ENCODE data around the gene MECR.

DNA sequence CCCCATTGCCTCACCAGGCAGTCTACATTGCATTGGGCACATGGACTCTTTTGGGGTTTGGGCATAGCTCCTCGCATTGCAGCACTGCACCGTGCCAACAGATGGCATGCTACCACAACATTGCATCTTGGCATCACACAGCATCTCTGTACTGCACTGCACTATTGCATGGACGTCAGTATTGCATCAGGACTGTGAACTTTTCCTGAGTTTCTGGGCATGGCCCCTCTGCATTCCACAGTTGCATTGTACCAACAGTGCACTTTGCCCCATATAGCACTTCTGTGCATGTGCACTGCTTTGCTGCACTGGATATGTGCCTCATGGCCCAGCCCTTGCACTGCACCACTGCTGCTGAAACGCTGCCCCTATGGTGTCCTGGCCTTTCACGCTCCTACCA lies 15.1 kb upstream of the MECR start:
- TF ChIP-seq, protein P1, sequence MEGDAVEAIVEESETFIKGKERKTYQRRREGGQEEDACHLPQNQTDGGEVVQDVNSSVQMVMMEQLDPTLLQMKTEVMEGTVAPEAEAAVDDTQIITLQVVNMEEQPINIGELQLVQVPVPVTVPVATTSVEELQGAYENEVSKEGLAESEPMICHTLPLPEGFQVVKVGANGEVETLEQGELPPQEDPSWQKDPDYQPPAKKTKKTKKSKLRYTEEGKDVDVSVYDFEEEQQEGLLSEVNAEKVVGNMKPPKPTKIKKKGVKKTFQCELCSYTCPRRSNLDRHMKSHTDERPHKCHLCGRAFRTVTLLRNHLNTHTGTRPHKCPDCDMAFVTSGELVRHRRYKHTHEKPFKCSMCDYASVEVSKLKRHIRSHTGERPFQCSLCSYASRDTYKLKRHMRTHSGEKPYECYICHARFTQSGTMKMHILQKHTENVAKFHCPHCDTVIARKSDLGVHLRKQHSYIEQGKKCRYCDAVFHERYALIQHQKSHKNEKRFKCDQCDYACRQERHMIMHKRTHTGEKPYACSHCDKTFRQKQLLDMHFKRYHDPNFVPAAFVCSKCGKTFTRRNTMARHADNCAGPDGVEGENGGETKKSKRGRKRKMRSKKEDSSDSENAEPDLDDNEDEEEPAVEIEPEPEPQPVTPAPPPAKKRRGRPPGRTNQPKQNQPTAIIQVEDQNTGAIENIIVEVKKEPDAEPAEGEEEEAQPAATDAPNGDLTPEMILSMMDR (IDR thresholded peaks at IDR 0.05): peak in 2 of 6 experiments; percentile 7 to 34
- no peak for TF ChIP-seq POLR2AphosphoS5 (IDR thresholded peaks at IDR 0.05)

All from upper lobe of left lung (tissue), 4 donors.